B cell (primary cell): Measurements from ENCODE around the gene FAM13C.

ENCODE experiments used
- EZH2 ChIP-seq: IDR thresholded peaks from 2 replicates; pipeline ENCODE4 v1.6.1; 2012; ENCODE audit warnings: borderline replicate concordance, low read depth, mild to moderate bottlenecking, moderate library complexity, low read length; ENCODE audit not compliant: insufficient read depth, poor library complexity, severe bottlenecking
- TF ChIP-seq, protein P1 (sequence below): fragments of 200-600 bp; IDR thresholded peaks from one replicate; pipeline ENCODE4 v1.8.0; 2022; ENCODE audit warnings: antibody characterized with exemption, mild to moderate bottlenecking

DNA sequence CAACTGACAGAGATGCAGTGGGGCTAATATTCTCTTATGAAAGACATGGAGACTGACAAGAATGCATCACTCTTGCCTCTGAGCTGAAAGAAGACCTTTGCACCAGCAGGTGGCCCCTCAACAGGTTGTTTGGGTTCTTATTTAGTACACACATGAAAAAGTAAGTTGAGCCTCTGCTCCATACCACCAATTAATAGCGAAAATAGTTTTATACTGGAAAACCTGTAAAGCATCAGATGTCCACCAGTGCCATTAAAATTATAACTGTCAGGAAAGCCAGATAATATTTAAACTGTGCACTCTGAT is 26.3 kb upstream of the FAM13C start:
- TF ChIP-seq, protein P1, sequence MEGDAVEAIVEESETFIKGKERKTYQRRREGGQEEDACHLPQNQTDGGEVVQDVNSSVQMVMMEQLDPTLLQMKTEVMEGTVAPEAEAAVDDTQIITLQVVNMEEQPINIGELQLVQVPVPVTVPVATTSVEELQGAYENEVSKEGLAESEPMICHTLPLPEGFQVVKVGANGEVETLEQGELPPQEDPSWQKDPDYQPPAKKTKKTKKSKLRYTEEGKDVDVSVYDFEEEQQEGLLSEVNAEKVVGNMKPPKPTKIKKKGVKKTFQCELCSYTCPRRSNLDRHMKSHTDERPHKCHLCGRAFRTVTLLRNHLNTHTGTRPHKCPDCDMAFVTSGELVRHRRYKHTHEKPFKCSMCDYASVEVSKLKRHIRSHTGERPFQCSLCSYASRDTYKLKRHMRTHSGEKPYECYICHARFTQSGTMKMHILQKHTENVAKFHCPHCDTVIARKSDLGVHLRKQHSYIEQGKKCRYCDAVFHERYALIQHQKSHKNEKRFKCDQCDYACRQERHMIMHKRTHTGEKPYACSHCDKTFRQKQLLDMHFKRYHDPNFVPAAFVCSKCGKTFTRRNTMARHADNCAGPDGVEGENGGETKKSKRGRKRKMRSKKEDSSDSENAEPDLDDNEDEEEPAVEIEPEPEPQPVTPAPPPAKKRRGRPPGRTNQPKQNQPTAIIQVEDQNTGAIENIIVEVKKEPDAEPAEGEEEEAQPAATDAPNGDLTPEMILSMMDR: no peak
- TF ChIP-seq EZH2: no peak
